Activated naive CD4-positive, alpha-beta T cell (primary cell): ENCODE data around the gene ANKRD27.
"Not testable (repeated sequence)": the region's sequence is repeated elsewhere in the genome, so short reads cannot be mapped to it uniquely, and the experiment has no call there.

Experiments
- DNase-seq, 4 experiments: peaks; one replicate each; lab custom pipeline; 2025; lab: John Stamatoyannopoulos, UW

The ANKRD27 gene

DNA sequence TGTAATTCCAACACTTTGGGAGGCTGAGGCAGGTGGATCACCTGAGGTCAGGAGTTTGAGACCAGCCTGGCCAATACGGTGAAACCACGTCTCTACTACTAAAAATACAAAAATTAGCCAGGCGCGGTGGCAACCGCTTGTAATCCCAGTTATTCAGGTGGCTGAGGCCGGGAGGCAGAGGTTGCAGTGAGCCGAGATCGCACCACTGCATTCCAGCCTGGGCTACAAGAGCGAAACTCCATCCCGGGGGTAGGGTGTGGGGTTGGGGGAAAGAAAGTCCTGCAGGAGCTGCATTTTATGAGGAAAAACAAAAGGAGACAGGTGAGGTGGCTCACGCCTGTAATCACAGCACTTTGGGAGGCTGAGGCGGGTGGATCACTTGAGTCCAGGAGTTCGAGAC is 22.6 kb downstream of the ANKRD27 start:
- not testable (repeated sequence) for DNase-seq

DNA sequence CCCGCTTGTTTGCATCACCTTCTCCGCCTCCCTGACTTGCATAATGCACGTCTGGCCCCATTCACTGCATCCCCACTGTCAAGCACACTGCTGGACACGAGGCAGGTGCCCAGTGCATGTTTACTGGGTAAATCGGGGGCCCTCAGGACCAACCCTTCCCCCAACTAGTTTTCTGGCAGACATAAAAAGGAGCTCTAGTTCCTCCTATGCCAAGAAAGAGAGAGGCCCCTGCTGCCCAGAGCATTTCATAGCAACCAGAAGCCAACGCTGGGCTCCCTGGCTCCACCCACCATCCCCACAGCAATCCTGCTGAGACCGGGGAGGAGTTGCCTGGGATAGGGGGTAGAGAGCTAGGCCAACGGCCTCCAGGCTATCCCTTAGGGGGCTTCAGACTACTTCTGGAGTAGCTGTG is 23.2 kb downstream of the ANKRD27 start:
- DNase-seq = no peak

DNA sequence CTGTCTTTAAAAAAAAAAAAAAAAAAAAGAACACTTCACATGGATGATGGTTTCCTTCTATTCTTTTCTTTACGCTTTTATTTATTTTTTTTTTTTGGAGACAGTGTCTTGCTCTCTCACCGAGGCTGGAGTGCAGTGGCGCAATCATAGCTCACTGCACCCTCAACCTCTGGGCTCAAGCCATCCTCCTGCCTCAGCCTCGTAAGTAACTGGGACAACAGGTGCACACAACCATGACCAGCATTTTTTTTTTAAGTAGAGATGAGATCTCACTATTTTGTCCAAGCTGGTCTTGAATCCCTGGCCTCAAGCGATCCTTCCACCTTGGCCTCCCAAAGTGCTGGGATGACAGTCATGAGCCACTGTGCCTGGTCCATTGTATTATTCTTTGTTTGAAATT is 24.3 kb downstream of the ANKRD27 start:
- DNase-seq = no peak

DNA sequence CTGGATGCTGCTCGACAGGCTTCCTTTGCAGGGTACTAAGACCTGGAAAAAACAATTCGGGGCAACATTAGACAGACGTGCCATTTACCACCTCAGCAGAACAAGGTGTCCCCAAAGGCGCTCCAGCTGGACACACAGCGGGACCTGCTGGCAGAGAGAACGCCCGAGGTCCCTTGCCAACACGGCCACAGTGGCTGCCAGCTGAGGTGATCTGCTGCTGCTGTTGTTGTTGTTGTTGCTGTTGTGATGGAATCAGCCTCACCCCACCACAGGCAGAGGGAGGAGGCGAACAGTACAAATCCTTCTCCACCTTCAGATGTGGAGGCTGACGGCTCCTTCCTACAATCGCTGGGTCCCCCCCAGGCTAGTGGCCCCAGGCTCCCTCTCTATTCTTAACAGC is 25.2 kb downstream of the ANKRD27 start:
- no peak for DNase-seq

DNA sequence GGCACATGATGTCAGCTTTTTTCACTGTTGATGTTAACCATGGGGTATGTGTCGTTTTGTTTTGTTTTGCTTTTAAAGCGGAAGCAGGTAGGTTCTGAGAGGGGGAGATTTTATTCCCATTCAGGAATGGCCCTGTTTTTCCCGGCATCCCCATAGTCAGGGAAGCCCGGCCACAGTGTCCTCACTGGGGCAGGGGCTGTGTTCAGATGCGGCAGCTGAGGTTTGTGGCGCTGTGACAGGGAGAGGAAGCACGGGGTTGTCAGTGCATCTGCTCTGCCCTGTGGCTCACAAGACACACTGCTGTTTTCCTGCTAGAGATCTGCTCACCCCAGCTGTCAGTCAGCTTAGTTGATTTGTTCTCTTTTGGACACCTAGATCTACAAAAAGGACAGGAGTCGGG is 27.6 kb downstream of the ANKRD27 start:
- no peak for DNase-seq

DNA sequence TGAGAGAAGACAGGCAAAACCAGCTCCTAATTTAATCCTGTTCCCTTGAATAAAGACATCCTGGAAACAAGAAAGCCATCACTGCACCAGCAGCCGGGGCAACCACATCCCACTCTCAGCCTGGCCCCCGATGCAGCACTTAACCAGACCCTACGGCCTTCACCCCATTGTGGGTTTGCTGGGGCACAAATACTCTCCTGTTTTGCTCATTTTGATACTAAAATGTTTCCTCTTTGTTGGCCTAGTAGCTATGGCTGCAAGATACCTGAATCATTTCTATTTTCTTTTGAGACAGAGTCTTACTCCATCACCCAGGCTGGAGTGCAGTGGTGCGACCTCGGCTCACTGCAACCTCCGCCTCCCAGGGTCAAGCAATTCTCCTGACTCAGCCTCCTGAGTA is 28.4 kb downstream of the ANKRD27 start:
- DNase-seq = no peak

DNA sequence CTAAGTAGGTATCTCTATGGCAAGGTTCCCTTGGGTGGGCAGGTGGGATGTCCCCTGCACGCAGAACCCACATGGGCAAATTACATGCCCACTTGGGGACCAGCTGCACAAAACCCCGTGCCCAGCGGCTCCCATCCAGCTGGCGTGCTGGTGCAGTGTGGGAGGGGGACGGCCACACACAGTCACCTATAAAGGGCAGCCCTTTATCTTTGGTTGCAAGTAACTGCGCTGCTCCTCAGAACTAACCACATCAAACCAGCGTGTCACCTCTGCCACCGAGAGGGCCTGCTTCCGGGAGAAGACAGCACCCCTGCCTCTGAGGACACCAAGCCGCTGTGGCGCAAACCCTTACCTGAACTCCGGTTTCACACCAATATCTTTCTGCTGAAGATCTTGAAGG is 32.2 kb downstream of the ANKRD27 start:
- DNase-seq = peak in 2 of 4 experiments; percentile 26 to 55

DNA sequence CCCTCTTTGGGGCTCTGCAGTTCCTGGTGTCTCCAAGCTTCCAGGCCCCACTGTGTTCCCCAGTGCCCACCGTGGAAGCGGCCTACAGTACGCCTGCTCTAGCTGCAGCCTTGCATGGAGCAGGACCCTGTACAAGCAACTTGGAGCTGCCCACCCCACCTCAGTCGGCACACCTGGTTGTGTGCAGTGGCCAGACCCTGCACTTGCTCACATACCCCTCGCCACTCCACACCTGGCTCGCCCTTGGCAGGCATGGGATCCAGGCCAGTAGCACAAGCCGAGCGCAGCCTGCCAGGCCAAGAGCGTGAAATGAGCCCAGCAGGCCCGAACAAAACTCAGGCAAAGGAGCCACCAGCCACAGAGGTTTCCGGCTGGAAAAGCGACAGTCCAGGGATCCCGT is 36.4 kb downstream of the ANKRD27 start:
- no peak for DNase-seq

DNA sequence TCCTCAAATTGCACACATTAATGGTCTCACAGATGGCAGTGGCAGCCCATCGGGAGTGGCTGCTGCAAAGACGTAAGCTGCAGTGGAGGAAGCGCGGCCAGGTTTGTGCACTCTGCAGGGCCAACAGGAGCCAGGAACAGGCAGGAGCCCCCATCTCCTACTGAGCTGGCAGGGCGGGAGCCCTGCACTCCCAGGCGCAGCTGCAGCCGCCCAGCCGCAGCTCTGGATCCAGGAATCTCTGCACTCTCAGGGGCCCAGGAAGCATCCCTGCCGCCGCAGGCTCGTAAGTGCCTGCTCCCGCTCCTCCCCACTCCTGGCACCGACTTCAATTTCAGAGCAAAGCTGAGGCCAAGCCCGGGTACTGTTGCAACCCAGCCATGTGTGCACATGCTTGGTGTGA is 37.5 kb downstream of the ANKRD27 start:
- no peak for DNase-seq

DNA sequence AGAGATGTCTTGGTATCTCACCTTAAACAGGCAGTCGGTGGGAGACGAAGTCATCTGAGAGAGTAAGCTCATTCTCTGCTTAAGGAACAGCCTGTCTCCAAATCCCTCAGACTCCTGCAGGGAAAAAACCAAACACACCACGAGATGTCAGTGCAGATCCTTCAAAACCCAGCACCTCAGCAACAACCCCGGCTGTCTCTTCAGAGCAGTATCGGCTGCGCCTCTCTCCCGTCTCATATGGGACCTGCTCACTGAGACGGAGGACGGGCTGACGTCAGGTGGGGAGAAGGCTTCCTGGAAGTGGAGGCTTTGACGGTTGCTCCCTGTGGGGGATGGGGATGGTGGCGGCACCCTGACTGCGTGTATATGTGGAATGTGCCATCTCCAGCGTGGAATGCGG is 43.6 kb downstream of the ANKRD27 start:
- no peak for DNase-seq

DNA sequence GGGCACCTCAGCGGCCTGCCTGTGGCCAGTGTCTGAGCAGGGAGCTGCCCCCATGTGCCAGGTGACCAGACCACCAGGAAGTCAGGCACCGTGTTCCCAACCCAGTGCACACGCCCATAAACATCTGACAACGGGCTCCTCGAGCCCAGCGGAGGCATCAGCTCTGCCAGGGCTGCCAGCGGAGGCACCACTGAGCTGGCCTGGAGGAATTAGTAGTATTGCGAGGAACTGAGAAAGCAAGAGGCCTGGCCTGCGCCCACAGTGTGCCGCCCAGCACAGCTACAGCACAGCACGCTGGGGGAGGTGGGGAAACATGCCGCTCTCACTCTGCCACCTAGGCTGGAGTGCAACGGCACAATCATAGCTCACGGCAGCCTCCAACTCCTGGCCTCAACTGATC is 44.6 kb downstream of the ANKRD27 start:
- no peak for DNase-seq

DNA sequence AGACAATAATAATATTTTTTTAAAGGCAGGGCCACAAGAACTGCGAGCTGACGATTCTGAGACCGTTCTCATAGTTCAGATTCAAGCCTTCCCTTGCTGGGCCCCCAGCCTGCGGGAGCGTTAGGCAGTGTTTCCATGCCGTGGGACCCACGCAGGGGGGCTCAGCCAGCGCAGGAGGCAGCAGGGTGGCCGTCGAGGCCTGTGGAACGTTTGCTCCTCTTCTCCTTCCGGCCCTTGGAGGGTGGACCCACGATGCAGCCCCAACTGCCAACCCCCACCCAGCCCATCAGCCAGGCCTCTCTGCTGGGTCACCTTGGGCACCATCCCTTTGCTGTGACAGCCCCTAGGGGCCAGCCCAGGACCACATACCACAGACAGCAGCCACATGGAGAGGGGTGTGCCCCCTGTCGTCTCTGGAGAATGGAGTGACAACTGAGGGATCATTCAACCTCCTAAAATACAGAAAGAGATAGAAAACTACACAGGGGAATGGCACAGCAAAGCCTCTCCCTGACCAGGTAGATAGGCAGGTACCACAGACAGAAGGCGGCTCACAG is 47.2 kb downstream of the ANKRD27 start:
- no peak for DNase-seq

DNA sequence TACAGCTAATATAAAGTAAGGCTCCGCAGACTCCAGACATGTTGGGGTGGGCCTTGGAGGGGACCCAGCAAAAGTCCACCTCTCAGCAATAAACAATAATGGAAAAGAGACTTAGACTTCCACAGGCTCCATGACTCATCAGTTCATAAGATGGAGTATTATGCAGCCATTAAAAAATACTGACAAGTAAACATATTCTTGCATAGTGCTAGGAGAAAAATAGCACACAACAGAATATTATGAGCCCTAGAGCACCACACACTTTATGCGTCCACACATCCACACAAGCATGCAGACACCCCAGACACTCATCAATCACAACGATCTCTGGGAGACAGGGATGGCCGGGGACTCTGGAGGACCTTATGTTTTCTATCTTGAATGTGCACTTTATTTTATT is 48.0 kb downstream of the ANKRD27 start:
- no peak for DNase-seq

DNA sequence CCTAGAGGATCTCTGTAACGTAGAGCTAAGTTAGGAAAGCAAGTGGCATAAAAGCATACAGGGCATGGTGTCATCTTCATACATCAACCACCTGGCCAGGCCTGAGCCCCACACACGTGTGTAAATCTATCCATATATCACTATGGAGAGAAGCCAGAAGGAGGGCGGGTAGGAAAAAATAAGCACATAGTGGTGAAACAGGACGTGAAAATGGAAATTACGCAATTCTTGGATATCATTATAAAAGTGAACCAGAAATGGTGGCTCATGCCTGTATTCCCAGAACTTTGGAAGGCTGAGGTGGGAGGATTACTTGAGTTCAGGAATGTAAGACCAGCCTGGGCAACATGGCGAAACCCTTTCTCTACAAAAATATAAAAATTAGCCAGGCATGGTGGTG is 50.6 kb downstream of the ANKRD27 start:
- no peak for DNase-seq

DNA sequence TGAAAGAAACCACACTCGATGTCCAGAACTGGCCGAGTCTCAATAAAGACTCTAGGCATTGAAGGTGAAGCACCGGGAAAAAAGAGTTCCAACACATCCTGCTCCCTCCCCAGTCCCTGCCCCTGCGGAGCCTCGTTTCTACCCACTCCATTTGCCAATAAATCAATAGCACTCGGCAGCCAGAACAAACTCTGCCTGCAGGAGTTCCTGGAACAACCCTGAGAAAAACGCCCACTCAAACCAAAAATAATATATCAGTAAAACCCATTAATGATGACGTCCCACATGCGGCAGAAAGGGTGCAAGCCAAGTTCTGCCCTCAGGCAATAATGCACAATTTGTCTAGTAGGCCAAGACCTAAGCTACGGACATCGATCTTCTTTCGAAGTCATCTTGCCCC is 53.0 kb downstream of the ANKRD27 start:
- DNase-seq = no peak

DNA sequence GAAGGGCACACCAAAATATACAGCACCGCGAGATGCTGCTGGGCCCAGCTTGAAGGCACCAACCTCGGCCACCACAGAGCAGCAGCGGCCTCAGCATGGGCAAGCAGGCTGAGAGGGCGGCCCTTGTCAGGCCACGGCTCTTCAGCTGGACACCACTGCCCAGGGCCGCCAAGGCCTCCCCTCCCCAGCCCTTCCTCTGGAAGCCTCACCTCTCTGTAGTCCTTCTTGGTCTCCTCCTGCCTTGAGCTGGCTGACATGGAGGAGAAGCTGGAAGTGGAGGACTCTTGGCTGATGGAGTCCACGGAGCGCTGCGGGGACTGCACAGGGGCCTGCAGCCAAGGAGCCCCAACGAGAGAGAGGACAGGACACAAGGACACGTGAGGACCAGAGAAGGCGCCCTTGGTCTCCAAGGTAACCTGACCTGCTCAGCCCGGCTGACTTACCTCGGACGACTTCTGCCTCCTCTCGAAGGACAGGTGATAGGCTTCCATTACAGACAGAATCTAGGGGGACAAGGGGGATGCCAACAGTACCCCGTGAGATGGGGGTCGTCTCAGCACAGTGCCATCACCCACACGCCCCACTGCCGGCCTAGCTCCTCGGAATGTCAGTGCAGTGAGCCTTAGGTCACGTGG is 55.8 kb downstream of the ANKRD27 start:
- DNase-seq = no peak

DNA sequence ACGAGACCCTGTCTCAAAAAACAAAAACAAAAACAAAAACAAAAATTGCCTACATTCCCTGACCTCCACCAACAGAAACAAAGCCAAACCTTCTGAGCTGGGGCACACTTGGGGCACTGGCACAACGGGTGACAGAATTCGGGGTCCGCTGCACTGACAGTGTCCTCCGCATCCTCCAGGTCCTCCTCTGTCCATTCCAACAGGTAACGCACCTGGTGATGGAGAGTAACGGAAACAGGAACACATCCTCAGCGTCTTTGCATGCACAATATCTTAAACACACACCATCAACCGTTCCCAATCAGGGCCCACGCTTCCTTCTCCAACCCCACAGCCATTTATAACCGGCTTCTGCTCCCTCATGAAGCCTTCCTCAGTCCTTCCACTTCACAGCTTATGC is 59.4 kb downstream of the ANKRD27 start:
- no peak for DNase-seq

DNA sequence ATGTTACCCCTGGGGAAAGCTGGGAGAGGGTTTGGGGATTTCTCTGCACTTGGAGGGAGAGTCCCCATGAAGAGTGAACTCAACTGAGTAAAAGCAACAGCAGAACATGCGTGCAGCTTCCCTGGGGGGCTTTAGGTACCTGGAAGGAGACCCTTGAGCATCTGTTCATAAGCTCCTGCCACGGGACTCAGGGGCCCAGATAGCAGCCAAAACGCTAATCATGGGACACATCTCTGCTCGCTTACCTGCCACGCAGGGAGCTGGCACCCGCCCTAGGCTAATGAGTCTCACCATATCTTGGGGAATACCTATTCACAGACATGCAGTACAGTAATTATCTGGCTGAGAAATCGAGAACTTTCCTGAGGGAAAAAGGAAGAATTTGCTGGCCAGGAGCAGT is 60.1 kb downstream of the ANKRD27 start:
- no peak for DNase-seq

DNA sequence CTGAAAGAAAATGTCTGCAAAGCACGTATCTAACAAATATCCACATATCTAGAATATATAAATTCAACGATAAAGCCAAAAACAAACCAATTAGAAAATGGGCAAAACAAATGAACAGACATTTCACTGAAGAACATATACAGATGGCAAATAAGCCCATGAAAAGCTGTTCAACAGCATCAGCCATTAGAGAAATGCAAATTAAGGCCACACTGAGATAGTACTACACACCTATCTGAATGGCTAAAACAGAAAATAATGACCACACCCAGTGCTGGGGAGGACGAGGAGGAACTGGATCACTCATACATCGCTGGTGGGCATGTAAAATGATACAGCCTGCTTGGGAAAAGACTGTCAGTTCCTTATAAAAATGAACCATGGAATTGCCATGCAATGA is 62.0 kb downstream of the ANKRD27 start:
- DNase-seq = no peak

DNA sequence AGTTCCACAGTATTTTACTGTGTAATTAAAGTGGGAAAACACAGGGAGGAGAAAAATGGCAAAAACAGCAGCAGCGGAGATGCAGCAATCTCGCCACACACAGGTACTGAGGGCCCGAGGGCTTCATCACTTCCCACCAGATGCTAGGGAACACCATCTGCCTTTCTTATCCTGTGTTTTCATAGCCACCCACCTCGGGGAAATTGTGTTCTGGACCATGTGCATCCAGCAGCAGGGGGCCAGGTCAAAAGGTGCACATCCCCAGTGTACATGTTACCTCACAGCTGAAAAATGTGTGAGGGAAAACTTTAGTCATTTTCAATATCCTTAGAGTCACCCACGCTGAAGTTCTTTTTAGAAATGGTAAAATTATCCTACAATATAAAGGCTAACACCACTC is 63.8 kb downstream of the ANKRD27 start:
- DNase-seq = no peak

DNA sequence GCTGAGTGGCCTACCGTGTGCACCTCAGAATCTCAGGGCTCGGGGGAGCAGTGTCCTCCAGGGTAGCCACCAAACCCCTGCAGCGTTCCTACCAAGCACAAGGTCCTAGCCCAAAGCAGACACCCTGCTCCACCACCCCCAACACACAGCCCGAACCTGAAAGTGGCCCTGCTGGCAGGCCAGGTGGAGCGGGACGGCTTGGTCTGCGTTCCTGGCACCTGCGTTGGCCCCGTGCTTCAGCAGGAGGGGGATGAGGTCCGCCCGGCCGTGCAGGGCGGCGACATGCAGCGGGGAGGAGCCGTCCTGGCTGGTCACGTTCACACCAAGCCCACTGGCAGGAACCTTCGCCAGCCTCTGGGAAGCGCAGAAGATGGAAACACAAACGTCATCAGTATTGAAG is 67.5 kb downstream of the ANKRD27 start:
- no peak for DNase-seq

DNA sequence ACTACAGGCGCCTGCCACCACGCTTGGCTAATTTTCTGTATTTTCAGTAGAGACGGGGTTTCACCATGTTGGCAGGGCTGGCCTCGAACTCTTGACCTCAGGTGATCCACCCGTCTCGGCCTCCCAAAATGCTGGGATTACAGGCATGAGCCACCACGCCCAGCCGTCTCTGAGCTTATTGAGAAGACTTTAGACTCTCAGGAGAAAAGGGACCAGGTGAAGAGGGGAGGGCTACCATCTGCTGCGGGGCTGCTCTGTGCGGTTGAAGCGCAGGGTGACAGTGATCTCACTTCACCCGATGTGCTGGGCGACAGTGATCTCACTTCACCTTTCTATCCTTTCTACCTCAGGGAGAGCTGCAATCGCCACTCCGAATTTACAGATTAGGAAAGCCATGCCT is 68.7 kb downstream of the ANKRD27 start:
- DNase-seq = no peak

DNA sequence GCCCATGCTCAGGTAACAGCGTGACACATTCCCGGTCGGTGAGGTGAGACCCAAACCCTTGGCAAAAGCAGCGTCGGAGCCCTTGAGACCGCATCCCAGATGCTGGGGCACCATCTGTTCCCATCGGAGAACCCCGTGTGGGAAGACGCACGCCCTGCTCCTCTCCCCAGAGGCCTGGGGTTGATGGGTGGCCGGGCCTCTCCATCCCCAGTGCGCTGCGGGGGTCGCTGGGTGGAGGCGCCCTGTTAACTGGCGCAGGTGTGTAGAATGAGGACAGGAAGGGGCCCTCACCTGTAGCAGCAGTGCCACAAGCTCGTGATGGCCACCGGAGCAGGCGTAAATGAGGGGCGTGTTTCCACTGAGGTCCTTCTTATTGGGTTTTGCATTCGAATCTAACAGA is 69.4 kb downstream of the ANKRD27 start:
- DNase-seq = no peak

DNA sequence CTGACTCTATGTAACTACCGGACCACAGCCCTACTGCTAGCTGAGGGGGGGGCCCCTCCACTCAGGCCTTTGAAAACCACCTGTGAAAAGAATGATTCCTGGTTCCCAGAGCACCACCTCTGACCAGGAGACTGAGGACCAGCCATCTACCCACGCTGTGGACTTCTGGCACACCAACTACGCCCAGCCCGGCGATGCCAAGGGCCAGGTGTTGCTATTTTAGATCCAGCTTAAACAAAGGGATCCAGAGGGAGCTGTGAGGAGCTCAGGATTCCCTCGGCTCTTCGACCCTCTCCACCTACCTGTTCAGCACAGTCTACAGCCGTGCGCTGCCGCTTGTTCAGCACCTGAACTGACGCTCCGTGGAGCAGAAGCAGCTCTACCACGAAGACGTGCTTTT is 71.0 kb downstream of the ANKRD27 start:
- no peak for DNase-seq
